ENCODE measurements around the gene PPM1N.
A peak's percentile ranks its signal among the peaks of the same experiment; 100 is the strongest.

Gene PPM1N

GRCh38 chr19:45471111-45471930 lies 26.9 kb upstream of the PPM1N start:
- no peak for DNase-seq

GRCh38 chr19:45471931-45472562 lies 26.2 kb upstream of the PPM1N start:
- DNase-seq: no peak

- DNase-seq: peak; percentile 49
Observed at GRCh38 chr19:45472563-45473366, 25.5 kb upstream of the PPM1N start.

GRCh38 chr19:45473367-45473681 lies 24.9 kb upstream of the PPM1N start:
- no peak for DNase-seq

- peak; percentile 42 for DNase-seq
Observed at GRCh38 chr19:45473682-45474605, 24.3 kb upstream of the PPM1N start.

- no peak for DNase-seq
Observed at GRCh38 chr19:45474606-45475521, 23.4 kb upstream of the PPM1N start.

GRCh38 chr19:45475537-45476291 lies 22.5 kb upstream of the PPM1N start:
- DNase-seq: no peak

GRCh38 chr19:45476304-45476703 lies 21.9 kb upstream of the PPM1N start:
- DNase-seq: no peak

GRCh38 chr19:45477186-45477585 lies 21.1 kb upstream of the PPM1N start:
- DNase-seq: no peak

GRCh38 chr19:45477713-45478453 lies 20.4 kb upstream of the PPM1N start:
- DNase-seq: no peak

- DNase-seq: peak; percentile 39
Observed at GRCh38 chr19:45478454-45479238, 19.6 kb upstream of the PPM1N start.

- DNase-seq: no peak
Observed at GRCh38 chr19:45483033-45483432, 15.2 kb upstream of the PPM1N start.

- DNase-seq: no peak
Observed at GRCh38 chr19:45484273-45484945, 13.8 kb upstream of the PPM1N start.

- DNase-seq: peak; percentile 90
Observed at GRCh38 chr19:45485305-45486077, 12.8 kb upstream of the PPM1N start.

GRCh38 chr19:45488708-45489107 lies 9.5 kb upstream of the PPM1N start:
- DNase-seq: no peak

GRCh38 chr19:45489216-45489855 lies 8.9 kb upstream of the PPM1N start:
- DNase-seq: no peak

GRCh38 chr19:45492137-45492626 lies 6.1 kb upstream of the PPM1N start:
- DNase-seq: no peak
